HG02588 (cell line): ENCODE data around the gene GAA.

ENCODE experiments used
- ATAC-seq: cut with Tn5 transposase; IDR thresholded peaks from one replicate; pipeline ENCODE4 v1.9.1; 2021; ENCODE audit warnings: mild to moderate bottlenecking, moderate library complexity; ENCODE audit not compliant: unreplicated experiment

GAA gene

GRCh38 chr17:80103449-80104085 lies 2.2 kb downstream of the GAA start:
- ATAC-seq = no peak

DNA sequence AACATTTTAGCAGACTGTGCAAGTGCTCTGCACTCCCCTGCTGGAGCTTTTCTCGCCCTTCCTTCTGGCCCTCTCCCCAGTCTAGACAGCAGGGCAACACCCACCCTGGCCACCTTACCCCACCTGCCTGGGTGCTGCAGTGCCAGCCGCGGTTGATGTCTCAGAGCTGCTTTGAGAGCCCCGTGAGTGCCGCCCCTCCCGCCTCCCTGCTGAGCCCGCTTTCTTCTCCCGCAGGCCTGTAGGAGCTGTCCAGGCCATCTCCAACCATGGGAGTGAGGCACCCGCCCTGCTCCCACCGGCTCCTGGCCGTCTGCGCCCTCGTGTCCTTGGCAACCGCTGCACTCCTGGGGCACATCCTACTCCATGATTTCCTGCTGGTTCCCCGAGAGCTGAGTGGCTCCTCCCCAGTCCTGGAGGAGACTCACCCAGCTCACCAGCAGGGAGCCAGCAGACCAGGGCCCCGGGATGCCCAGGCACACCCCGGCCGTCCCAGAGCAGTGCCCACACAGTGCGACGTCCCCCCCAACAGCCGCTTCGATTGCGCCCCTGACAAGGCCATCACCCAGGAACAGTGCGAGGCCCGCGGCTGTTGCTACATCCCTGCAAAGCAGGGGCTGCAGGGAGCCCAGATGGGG lies 3.1 kb downstream of the GAA start:
- no peak for ATAC-seq

- no peak for ATAC-seq
Measured at GRCh38 chr17:80104956-80105375, 3.6 kb downstream of the GAA start.

DNA sequence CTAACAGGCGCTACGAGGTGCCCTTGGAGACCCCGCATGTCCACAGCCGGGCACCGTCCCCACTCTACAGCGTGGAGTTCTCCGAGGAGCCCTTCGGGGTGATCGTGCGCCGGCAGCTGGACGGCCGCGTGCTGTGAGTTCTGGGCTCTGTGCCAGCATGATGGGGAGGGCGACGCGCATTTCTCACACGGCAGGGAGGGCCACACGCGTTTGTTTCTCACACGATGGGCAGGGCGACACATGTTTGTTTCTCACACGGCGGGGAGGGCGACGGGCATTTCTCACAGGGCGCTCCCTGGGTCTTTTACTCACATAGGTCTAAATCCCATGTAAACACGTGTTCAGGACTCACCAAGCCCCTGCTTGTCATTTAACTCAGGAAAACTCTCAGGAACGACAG lies 4.4 kb downstream of the GAA start:
- no peak for ATAC-seq

DNA sequence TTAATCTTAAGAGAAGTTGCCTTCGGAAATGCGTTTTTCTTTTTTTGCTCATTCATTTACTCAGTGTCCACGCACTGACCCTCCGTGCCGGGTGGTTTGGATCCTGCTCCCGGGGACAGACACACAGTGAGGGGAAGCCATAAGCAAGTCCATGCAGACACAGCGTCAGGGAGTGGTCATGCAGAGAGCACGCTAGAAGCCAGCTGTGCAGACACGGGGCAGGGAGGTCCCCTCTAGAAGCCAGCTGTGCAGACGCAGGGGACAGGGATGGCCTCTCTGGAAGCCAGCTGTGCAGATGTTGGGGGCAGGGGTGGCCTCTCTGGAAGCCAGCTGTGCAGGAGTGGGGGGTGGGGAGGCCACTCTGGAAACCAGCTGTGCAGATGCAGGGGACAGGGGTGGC lies 4.8 kb downstream of the GAA start:
- no peak for ATAC-seq

GRCh38 chr17:80106751-80107150 lies 5.4 kb downstream of the GAA start:
- ATAC-seq = no peak

GRCh38 chr17:80107231-80108021 lies 6.0 kb downstream of the GAA start:
- no peak for ATAC-seq

DNA sequence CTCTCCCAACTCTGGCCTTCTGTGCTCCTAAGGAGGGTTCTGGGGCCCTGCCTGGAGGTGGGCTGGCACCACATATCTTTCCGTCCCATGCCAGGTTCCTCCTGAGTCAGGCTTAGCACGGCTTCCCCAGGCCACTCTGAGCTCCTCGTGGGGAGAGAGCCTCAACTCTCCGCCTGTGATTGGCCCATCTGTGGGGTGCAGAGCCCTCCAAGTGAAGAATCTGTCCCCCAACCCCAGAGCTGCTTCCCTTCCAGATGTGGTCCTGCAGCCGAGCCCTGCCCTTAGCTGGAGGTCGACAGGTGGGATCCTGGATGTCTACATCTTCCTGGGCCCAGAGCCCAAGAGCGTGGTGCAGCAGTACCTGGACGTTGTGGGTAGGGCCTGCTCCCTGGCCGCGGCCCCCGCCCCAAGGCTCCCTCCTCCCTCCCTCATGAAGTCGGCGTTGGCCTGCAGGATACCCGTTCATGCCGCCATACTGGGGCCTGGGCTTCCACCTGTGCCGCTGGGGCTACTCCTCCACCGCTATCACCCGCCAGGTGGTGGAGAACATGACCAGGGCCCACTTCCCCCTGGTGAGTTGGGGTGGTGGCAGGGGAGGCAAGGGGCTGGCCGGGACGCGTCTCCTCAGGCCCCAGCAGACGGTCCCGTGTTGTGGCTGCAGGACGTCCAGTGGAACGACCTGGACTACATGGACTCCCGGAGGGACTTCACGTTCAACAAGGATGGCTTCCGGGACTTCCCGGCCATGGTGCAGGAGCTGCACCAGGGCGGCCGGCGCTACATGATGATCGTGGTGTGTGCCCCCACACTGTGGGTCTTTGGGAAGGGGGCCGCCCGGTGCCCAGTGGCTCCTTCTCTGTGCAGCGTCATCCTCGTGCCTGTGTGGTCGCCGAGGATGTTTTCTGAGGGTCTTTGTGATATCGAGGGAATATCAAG lies 6.9 kb downstream of the GAA start:
- no peak for ATAC-seq

DNA sequence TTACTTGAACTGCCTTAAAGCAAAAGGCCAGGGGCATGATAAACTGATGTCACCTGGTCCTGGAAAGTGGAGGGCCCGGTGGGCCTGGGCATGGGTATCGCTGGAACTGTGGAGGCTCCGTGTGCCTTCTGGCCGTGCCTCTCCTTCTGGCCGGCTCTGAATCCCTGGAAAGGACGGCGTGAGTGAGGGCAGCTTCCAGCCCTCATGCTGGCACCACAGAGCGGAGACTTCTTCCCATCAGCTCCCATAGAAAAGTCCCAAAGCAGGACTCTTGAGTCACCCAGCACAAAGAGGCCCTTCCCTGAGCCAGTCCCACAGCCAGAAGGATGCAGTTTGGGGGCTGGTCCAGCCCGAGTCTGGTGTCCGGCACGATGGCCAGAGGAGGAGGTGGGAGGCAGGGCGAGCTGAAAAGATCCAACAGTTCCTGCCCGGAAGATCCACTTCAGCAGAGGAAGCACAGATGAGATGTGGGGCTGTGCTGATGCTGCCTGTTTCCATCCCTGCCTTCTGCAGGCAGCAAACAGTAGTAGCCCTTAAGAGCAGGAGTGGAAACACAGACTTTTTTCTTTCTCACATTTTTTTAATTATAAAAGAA lies 7.8 kb downstream of the GAA start:
- ATAC-seq = no peak

GRCh38 chr17:80109713-80110446 lies 8.5 kb downstream of the GAA start:
- no peak for ATAC-seq

GRCh38 chr17:80110447-80110812 lies 9.0 kb downstream of the GAA start:
- ATAC-seq = no peak

GRCh38 chr17:80110927-80111701 lies 9.7 kb downstream of the GAA start:
- ATAC-seq = no peak

DNA sequence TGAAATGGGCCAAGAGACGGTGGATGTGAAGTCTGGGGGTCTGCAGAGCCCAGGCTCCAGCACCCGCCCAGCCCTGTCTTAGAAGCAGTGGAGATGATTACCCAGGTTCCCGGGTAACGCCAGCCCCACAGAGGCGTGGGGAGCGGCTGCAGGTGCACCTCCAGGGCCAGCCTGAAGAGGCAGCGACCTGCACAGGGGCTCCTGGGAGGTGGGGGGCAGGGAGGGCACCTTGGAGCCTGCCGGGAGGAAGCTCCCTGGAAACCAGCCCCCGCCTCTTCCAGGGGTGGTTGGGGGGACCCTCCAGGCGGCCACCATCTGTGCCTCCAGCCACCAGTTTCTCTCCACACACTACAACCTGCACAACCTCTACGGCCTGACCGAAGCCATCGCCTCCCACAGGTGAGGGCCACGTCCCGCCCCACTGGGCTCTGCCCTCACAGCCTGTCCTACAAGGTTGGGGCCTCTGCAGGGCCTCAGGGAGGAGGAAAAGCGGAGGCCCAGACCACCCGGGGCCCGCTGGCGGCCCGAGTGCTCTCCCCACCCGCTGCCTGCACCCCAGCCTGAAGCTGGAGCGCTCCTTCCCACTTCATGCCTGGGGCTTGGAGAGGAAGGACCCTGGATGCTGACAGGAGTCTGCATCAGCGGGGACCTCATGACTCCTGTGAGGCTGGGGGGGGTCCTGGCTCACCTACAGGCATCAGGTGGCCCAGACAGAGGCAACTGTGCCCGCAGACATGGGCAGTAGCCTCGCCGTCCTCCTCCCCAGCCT lies 10.5 kb downstream of the GAA start:
- ATAC-seq = no peak

DNA sequence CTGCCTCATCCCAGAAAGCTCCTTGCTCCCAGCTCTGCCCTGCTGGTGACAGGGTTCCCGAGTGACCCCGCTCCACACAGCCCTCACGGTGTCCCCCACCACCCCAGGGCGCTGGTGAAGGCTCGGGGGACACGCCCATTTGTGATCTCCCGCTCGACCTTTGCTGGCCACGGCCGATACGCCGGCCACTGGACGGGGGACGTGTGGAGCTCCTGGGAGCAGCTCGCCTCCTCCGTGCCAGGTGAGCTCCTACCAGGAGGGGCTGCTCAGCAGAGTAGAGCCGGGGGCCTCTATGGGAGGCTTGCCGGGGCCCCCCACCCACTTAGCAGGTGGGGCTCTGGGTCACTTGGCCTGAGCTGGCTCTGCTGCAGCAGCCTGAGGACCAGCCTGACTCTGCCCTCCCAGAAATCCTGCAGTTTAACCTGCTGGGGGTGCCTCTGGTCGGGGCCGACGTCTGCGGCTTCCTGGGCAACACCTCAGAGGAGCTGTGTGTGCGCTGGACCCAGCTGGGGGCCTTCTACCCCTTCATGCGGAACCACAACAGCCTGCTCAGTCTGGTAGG lies 11.2 kb downstream of the GAA start:
- ATAC-seq = no peak

GRCh38 chr17:80113033-80113484 lies 11.7 kb downstream of the GAA start:
- no peak for ATAC-seq

GRCh38 chr17:80114758-80115157 lies 13.4 kb downstream of the GAA start:
- ATAC-seq = no peak

- no peak for ATAC-seq
Measured at GRCh38 chr17:80115159-80115558, 13.8 kb downstream of the GAA start.

DNA sequence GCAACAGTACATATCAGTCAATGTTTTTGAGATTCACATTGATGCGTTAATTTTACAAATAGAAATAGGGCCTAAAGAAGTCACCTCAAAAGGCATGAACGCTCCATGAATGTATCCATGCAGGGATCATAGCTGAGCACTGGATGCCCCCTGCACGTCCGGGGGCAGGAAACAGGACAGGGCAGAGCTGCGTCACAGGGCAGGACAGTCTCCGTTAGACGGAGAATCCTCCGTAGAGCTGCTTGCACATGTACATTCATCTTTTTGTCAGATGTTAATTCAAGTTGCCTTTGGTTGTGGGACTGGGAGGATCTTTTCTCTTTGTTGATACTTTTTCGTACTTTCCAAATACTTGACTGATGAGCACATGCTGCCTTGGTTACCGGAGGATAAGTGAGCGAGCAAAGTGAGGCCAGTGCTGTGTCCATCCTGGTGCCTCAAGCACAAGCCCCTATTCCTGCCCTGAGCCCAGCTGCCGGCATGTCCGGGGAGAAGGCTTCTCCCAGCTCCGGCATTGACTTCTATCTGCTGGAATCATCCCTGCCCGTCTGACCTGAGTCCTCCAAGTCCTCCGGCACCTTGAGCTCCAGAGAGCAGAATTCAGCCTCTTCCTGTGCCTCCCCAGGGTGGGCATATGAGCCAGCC lies 15.0 kb downstream of the GAA start:
- no peak for ATAC-seq
